CD4-positive, alpha-beta T cell (primary cell): ENCODE measurements around the gene OR4Q2. TPM values are rescaled to one million over a fixed set of nuclear protein-coding genes. Genes with fewer than 3 reads are reported as not detected.
"Not testable (repeated sequence)": the region's sequence is repeated elsewhere in the genome, so short reads cannot be mapped to it uniquely, and the experiment has no call there.

ENCODE experiments used
- ATAC-seq: fragments of 200-7000 bp; cut with Tn5 transposase; one replicate; pipeline ENCODE4 v1.10.0; 2022; ENCODE audit warnings: mild to moderate bottlenecking; ENCODE audit not compliant: poor library complexity
- CTCF ChIA-PET: fragments of 350-600 bp; sonication (Branson Sonifier 250); formaldehyde crosslinking; loops from one replicate; lab custom pipeline; 2021; ENCODE audit warnings: antibody characterized with exemption, inconsistent platforms; lab: Charles Lee
- POLR2A ChIA-PET: fragments of 350-600 bp; sonication (Branson Sonifier 250); formaldehyde crosslinking; loops from one replicate; lab custom pipeline; 2021; ENCODE audit warnings: antibody characterized with exemption, inconsistent platforms; lab: Charles Lee
- DNase-seq, 14 experiments: peaks; one replicate each; pipeline ENCODE4 v3.0.0-alpha.2; 2013 to 2020; ENCODE audit warnings: mixed read lengths in 2 of 14
- H3K27ac ChIP-seq, 2 donors: one replicate each; pipeline versions ENCODE4 v1.5.1 to v1.7.0; 2013; ENCODE audit warnings: low read length in 2 of 2, low read depth in 1 of 2, mild to moderate bottlenecking in 1 of 2
- H3K27me3 ChIP-seq, 2 experiments: 1 replicate in 1 of 2; 2 replicates in 1 of 2; pipeline versions ENCODE4 v1.6.1 to v1.7.0; 2013; ENCODE audit warnings: low read length in 2 of 2, control low read depth in 1 of 2, mild to moderate bottlenecking in 1 of 2, moderate library complexity in 1 of 2; ENCODE audit not compliant: insufficient read depth in 2 of 2, control insufficient read depth in 1 of 2
- H3K36me3 ChIP-seq: one replicate; pipeline ENCODE4 v1.6.1; 2013; ENCODE audit warnings: low read length, control low read depth; ENCODE audit not compliant: insufficient read depth
- H3K4me1 ChIP-seq: one replicate; pipeline ENCODE4 v1.6.1; 2013; ENCODE audit warnings: low read length, control low read depth; ENCODE audit not compliant: insufficient read depth
- H3K4me3 ChIP-seq: one replicate; pipeline ENCODE4 v1.5.1; 2013; ENCODE audit warnings: mild to moderate bottlenecking, low read length, moderate library complexity
- H3K9me3 ChIP-seq, 2 experiments: 1 replicate in 1 of 2; 2 replicates in 1 of 2; pipeline versions ENCODE4 v1.6.1 to v1.7.0; 2013; ENCODE audit warnings: low read length in 2 of 2, mild to moderate bottlenecking in 2 of 2, control low read depth in 1 of 2, moderate library complexity in 1 of 2; ENCODE audit not compliant: control insufficient read depth in 1 of 2, insufficient read depth in 1 of 2
- H3K27ac Mint-ChIP-seq: one replicate; pipeline ENCODE4 v1.8.0; 2020; ENCODE audit warnings: mixed read lengths
- H3K27me3 Mint-ChIP-seq: one replicate; pipeline ENCODE4 v1.8.0; 2021; ENCODE audit warnings: mixed read lengths
- H3K36me3 Mint-ChIP-seq: one replicate; pipeline ENCODE4 v1.8.0; 2021; ENCODE audit warnings: low read depth, mixed read lengths
- H3K4me1 Mint-ChIP-seq: one replicate; pipeline ENCODE4 v1.8.0; 2021; ENCODE audit warnings: low read depth, mixed read lengths
- H3K4me3 Mint-ChIP-seq: one replicate; pipeline ENCODE4 v1.8.0; 2020; ENCODE audit warnings: mild to moderate bottlenecking, mixed read lengths
- H3K9me3 Mint-ChIP-seq: one replicate; pipeline ENCODE4 v1.8.0; 2020; ENCODE audit warnings: mixed read lengths
- intact Hi-C, 2 experiments: fragments of 100-400 bp; cut with DNase I in 1 of 2; cut with micrococcal nuclease in 1 of 2; formaldehyde crosslinking; loops; one replicate each; pipeline versions ENCODE4 v1.15.1 to v1.9.0; 2023 to 2025; cut with DNase I, micrococcal nuclease
- polyA plus RNA-seq, 2 donors: library from polyadenylated mRNA; unstranded; fragments of 120-200 nt; gene quantifications; one replicate each; pipeline ENCODE4 v1.2.1, GENCODE V29; 2013
- total RNA-seq, 174 experiments: library from RNA in 2 of 174; stranded (reverse) in 2 of 174; gene quantifications; one replicate each; pipeline ENCODE4 v1.2.3 and lab custom pipeline; 2021 to 2026
- TF ChIP-seq, protein P1 (sequence below): fragments of 200-600 bp; IDR thresholded peaks from one replicate; pipeline ENCODE4 v1.8.0; 2022; ENCODE audit warnings: antibody characterized with exemption, mild to moderate bottlenecking

Gene OR4Q2
- total RNA-seq (not detected), total RNA-seq (lab: John Stamatoyannopoulos, UW) (0 to 0.07 (median 0) reads per million in 172 experiments)
- not detected for polyA plus RNA-seq (2013, experiment 1 of 2)
- polyA plus RNA-seq (2013, experiment 2 of 2), result not detected

DNA sequence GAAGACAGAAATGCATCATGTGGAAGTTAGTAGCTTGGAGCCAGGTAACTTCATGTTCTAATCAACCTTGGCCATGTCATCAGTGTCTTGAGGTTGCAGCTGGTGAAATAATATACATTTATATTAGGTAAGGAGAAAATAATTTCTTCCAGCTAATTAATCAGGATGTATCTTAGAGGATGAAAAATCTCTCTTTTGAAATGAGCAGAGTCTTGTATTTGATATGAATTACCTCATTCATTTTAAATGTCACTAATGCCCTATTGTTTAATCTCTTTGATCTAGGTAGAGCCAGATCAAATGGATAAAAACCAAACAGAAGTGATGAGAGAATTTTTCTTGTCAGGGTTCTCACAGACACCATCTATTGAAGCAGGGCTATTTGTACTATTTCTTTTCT, at the start of gene OR4Q2:
TSS of gene OR4Q2 (plus strand) at position 301 of the 400 bp plus-strand sequence.
- Histone ChIP-seq H3K4me1 (no peaks in the 10 kb centered on the region), H3K4me3 (no peak within 1 kb of the TSS), H3K27me3 (no peaks in the 10 kb centered on the region), H3K36me3 (no peaks in the 10 kb centered on the region), H3K9me3 (no peaks in the 10 kb centered on the region), H3K27ac (no peak within 1 kb of the TSS)
- intact Hi-C loops, result no loop called here
- DNase-seq, result no peak
- H3K27me3 Mint-ChIP-seq, result no peaks in the 10 kb centered on the region
- no peak for ATAC-seq
- H3K4me3 Mint-ChIP-seq, result no peak within 1 kb of the TSS
- H3K4me1 Mint-ChIP-seq, result no peaks in the 10 kb centered on the region
- TF ChIP-seq, protein P1, sequence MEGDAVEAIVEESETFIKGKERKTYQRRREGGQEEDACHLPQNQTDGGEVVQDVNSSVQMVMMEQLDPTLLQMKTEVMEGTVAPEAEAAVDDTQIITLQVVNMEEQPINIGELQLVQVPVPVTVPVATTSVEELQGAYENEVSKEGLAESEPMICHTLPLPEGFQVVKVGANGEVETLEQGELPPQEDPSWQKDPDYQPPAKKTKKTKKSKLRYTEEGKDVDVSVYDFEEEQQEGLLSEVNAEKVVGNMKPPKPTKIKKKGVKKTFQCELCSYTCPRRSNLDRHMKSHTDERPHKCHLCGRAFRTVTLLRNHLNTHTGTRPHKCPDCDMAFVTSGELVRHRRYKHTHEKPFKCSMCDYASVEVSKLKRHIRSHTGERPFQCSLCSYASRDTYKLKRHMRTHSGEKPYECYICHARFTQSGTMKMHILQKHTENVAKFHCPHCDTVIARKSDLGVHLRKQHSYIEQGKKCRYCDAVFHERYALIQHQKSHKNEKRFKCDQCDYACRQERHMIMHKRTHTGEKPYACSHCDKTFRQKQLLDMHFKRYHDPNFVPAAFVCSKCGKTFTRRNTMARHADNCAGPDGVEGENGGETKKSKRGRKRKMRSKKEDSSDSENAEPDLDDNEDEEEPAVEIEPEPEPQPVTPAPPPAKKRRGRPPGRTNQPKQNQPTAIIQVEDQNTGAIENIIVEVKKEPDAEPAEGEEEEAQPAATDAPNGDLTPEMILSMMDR, result no peak
- peaks cover 5% of the 10 kb centered on the region for H3K9me3 Mint-ChIP-seq
- no peaks in the 10 kb centered on the region for H3K36me3 Mint-ChIP-seq
- H3K27ac Mint-ChIP-seq, result no peak within 1 kb of the TSS
- ChIA-PET CTCF (no interaction called here), POLR2A (no interaction called here)

DNA sequence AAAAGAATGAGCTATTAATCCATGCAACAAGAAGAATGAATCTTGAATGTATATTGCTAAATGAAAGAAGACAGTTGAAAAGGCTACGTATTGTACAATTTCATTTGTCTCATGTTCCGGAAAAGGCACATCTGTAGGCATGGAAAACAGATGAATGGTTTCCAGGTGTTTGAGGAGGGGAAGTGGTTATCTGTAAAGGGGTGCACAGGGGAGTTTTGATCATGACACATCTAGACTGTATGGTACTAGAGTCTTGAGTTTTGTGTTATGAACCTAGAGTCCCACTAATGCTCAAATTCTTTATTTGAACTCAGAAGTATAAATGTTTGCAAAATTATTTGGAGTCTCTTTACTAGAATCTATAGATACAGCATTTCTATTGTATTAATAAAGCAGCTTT, 32.2 kb upstream of the OR4Q2 start:
- POLR2A ChIA-PET, H3K27me3 ChIP-seq, H3K9me3 Mint-ChIP-seq, H3K4me3 Mint-ChIP-seq, H3K36me3 ChIP-seq, H3K9me3 ChIP-seq, H3K27ac Mint-ChIP-seq, CTCF ChIA-PET, H3K27ac ChIP-seq, H3K36me3 Mint-ChIP-seq, intact Hi-C loops, DNase-seq, ATAC-seq, H3K4me3 ChIP-seq, H3K27me3 Mint-ChIP-seq, H3K4me1 ChIP-seq: not testable (repeated sequence)
- peaks cover 40% of the 10 kb centered on the region for H3K4me1 Mint-ChIP-seq

DNA sequence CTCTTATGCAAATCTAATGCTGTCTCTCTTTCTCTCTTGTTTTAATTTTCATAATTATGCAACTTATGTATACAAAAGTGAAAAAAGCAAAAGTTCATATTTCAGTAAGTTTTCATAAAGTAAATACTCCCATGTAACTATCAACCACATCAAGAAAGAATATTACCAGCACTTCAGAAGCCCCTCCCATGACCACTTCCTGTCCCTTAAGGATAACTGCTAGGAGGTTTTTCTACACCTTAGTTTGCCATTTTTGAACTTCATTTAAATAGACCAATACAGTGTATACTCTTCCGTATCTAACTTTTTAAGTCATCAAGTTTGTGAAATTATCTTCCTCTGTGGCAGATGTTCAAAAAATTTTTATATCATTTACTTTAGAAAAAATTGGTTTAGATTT, 27.1 kb upstream of the OR4Q2 start:
- ChIA-PET CTCF (no interaction called here), POLR2A (no interaction called here)
- no peak overlapping the region for H3K27ac ChIP-seq
- intact Hi-C loops, result no loop called here
- peak overlapping the region; percentile 8 for H3K4me3 Mint-ChIP-seq
- no peaks in the 10 kb centered on the region for H3K9me3 ChIP-seq
- ATAC-seq, result peak; percentile 95
- H3K36me3 Mint-ChIP-seq, result peaks cover 11% of the 10 kb centered on the region
- H3K9me3 Mint-ChIP-seq, result peaks cover 4% of the 10 kb centered on the region
- no peaks in the 10 kb centered on the region for H3K36me3 ChIP-seq
- peak in 8 of 14 experiments; percentile 4 to 88 (median 39) for DNase-seq
- peaks cover 6% of the 10 kb centered on the region for H3K4me1 ChIP-seq
- H3K27me3 ChIP-seq, result no peaks in the 10 kb centered on the region
- H3K27me3 Mint-ChIP-seq, result no peaks in the 10 kb centered on the region
- peak overlapping the region; percentile 50 for H3K27ac Mint-ChIP-seq
- H3K4me1 Mint-ChIP-seq, result peaks cover 48% of the 10 kb centered on the region
- TF ChIP-seq, protein P1, result no peak
- no peak overlapping the region for H3K4me3 ChIP-seq

DNA sequence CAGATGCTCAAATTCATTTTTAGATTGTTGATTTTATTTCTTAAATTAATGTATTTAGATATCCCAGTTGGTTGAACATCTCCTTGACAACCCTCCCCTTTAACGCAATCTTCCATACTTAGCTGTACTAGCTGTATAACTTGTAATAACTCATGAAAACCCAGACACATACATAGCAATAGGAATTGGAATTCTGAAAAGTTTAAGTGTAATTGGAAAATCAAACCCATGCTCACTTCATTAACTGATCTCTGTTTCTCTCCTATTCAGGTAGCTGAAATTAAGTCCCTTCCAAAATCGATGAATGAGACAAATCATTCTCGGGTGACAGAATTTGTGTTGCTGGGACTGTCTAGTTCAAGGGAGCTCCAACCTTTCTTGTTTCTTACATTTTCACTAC, 26.7 kb upstream of the OR4Q2 start, which contains the start of gene OR4K15:
TSS of gene OR4K15 (plus strand) at position 301 of the 400 bp plus-strand sequence. CDS start at position 301, 0 bp downstream.
- Mint-ChIP-seq H3K4me1 (peaks cover 51% of the 10 kb centered on the region), H3K9me3 (peaks cover 4% of the 10 kb centered on the region), H3K4me3 (peak within 1 kb of the TSS; percentile 8), H3K27ac (peak within 1 kb of the TSS; percentile 50), H3K36me3 (peaks cover 16% of the 10 kb centered on the region), H3K27me3 (no peaks in the 10 kb centered on the region)
- Histone ChIP-seq H3K27ac (no peak within 1 kb of the TSS), H3K27me3 (no peaks in the 10 kb centered on the region), H3K36me3 (no peaks in the 10 kb centered on the region), H3K4me3 (no peak within 1 kb of the TSS), H3K9me3 (no peaks in the 10 kb centered on the region), H3K4me1 (peaks cover 6% of the 10 kb centered on the region)
- TF ChIP-seq, protein P1, result no peak
- CTCF ChIA-PET, result no interaction called here
- DNase-seq, result no peak
- intact Hi-C loops, result no loop called here
- ATAC-seq, result no peak
- POLR2A ChIA-PET, result no interaction called here
